Inferior parietal cortex (tissue), 1 donor: Measurements from ENCODE around the gene ZSWIM6.
A peak's percentile ranks its signal among the peaks of the same experiment; 100 is the strongest.

Experiments
- DNase-seq: peaks from one replicate; pipeline ENCODE4 v3.0.0-alpha.2; 2016; ENCODE audit errors: extremely low spot score

The ZSWIM6 gene

DNA sequence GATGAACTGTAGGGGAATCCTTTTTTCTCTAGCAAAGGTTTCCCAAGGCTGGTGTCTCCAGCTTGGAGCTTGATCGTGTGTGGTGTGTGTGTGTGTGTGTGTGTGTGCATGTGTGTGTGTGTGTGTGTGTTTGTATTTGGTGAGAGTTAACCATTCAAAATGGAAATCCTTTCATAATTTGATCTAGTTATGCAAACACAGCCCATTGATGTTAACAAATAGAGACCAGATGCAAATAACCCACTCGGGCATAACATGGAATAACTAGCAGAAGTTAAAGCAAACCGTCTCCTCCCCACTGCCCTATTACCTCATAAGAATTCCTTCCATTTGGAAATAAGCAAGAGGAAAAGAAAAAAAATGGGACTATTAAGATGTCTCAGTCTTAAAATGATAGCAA lies 24.9 kb upstream of the ZSWIM6 start:
- no peak for DNase-seq

DNA sequence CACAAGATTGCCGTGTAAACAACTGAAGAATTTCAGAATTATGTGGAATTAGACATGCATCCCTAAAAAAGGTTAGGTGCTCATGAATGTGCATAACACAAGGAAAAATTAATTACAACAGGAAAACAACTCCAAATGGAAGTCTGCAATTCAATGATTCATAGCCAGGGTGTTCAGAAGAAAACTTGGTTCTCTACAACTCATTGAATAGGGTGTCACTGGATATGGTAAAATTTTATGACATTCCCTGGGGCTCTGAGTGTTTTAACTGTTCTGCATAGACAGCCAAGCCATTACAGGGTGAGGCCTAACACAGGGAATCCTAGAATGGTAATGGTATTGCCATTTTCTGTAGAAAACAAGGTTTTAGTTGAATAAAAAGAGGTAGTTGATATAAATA lies 24.4 kb upstream of the ZSWIM6 start:
- DNase-seq, result no peak

DNA sequence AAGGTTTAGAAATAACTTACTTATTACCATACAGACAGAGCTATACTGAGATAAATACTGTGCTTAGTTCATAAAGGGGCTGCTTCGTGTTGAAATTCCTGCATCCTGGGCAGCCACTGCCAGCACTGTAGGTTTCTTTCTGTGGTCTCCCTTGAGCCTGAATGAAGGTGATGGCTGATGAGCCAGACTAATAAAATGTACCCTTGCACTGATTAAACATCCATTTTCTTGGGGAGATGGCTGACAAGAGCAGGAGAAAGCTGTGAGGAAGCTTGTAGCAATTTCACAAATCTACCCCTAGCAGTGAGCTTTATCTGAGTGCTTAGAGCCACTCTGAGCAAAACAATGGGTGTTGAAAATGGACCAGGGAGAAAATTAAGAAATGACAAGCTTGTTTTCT lies 23.3 kb upstream of the ZSWIM6 start:
- DNase-seq, result no peak

DNA sequence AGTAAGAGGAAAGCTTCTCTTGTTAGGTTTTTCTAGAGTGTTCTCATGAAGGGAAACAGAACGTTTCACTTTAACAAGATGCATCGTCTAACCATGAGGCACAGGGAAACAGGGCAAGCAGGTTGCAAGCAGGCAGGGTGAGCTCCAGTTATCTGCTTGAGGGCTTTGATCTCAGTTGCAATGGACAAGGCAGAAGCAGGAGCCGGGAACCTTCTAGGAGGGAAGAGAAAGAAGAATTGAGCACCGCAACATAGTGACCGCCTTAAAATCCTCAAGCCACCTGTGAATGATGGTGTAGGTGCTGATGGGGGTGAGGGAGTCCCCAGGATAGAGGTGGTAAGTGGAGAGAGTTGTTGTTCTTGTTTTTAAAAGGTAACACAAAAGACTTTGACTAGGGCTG lies 22.9 kb upstream of the ZSWIM6 start:
- DNase-seq, result no peak

DNA sequence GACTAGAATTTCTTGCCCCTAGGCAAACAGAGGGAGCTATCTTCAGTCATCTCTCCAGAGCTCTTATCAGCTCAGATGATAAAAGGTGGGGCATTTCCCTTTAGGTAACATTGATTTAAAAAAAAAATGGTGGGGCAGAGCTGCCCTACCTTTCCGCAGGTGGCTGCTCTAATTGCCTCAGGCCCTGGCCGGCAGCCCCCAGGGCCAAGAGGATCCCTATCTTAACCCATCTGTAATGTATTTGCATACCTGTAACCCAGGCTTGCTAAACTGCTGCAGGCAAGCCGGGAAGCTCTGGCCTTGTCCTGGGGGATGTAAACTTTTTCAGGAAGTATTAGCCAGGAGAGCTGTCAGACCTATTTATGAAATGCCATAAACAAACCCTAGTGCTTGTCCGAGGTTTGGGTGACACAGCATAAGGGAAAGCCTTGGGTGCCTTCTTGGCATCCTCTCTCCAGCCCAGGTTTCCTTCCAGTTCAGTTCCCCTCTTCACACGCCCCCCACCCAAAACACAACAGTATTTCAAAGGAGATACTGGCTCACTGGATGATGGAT lies 20.9 kb upstream of the ZSWIM6 start:
- no peak for DNase-seq

DNA sequence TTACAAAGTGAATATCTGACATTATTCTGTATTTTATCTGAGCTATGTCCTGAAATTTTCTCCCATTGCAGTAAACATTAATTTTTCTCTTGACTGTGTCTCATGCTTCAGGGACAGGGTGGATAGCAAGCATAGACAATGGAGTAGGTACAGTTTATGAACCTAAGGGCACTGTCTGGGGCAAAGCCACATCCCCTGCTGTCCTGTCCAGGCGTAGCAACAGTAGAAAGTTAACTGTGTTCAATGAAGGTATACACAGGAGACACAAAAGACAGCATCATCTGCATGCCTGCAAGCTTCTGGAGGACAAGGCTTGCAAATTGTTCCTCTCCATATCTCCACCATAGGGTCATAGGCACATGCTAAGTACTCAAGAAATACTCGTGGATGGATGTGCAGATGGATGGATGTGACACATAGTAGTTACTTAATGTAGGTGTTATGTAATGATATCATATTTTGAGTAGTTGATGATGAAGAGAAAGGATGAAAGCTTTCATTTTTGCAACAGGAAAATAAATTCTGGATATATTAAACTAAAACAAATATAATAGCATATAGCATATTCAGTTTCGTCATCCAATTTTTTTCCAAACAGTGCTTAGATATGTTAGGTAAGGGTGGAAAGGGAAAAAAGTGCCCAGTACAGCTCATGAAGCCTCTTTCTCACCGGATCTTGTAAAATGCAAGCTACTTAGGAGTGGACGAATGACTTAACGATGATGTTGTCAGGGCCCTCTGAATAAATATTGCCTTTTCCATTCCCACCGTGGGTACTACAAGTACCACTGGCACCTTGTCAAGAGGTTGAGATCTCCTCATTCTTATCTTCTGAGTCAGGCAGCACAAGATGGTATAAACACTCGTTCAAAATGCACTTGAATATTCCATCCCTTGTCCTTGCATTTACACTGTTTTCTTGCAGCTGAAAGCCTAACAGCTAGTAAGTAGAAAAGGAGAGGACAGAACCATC lies 19.9 kb upstream of the ZSWIM6 start:
- DNase-seq, result no peak

DNA sequence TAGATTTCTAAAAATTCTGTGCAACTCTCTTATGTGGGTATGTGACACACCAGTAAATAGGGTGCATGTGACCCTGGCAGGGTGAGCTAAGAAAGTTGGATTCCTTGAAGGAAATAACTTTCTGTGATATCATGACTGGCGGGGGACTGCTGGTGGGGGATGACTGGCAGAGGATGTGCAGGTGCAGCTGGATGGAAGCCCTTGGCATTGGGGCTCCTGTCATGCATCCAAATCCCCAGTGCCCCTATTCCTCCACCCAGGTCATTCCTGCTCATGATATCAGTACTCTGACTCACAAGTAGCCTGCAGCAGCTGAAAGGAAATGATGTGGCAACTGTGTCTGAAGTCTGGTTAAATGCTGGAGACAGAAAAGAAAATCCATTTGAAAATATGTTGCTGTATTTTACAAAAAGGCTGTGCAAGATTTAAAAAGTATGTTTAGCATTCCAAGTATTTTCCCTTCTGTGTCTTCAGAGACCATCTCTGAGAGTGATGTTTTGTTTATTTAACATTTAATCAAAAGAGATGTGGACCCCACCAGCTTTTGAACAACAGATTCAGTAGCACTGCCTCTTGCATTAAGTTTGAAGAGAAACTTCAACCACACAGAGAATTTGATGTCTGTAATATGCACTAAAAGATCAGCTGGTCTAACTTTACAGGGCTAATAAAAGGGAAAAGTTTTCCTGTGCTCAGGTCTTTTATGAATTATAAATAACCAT lies 17.9 kb upstream of the ZSWIM6 start:
- no peak for DNase-seq

DNA sequence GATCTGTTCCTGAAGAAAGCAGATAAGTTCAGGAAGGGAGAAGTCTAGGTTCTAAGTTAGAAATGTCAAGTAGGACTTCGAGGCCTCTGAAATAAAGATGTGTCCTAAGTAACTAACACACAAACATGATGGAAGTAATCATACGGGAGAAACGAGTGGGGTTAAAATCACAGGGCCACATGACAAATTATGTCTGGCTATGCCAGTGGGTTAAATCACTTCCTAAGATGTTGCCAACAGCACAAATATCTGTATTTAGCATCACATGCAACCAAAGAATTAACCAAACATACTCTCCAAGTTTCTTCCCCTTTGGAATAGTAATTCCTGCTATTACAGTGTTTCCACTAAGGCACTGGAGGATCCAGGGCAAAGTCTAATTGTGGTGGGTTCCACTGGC lies 13.7 kb upstream of the ZSWIM6 start:
- no peak for DNase-seq

DNA sequence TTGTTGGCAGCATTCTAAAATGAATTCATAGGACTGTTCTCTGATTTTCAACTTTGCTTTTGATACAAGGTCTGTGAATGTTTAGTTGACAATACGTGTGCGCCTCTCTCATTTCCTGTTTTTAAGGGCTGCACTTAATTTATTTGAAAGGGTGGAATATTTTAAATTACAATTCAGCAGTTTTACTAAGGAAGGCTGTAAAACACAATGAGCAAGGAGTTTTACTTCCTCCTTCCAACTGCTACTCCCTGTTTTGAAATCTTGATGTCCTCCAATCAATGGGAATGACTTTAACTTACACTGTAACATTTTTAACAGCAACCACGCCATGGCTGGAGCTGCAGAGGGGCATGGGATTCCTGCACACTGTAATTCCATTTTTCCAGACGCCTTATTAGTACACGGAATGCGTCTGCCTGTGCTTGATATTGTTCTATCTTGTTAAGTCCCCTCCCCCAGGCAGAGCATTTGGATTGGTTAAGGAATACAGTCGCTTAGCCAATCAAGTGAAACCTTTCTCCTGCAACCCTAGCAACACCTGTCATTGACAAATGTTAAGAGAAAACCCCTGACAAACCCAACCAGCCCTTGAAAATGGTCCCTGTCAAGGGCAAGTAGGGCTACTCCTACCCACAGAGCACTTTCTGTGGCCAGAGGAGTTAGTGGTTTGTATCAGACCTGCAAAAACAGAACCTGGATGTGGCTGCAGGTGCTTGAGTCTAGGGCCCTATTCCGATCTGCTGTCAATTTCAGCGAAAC lies 12.5 kb upstream of the ZSWIM6 start:
- no peak for DNase-seq

DNA sequence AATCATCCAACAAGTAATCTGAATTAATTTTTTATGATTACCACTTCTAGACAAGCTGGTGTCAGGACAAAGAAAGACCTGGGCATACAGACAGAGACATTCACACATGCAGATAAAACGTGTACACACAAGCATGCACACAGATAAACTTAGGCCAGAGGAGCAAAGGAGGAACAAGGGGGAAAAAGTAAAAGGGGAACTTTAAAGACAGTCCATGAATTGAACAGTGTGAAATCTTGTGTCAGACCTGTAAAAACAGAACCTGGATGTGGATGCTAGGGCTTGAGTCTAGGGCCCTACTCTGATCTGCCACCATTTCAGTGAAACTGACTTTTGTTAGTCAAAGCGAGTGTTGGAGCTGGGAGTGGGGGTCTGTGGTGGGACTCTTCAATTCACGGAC lies 11.2 kb upstream of the ZSWIM6 start:
- DNase-seq, result no peak

DNA sequence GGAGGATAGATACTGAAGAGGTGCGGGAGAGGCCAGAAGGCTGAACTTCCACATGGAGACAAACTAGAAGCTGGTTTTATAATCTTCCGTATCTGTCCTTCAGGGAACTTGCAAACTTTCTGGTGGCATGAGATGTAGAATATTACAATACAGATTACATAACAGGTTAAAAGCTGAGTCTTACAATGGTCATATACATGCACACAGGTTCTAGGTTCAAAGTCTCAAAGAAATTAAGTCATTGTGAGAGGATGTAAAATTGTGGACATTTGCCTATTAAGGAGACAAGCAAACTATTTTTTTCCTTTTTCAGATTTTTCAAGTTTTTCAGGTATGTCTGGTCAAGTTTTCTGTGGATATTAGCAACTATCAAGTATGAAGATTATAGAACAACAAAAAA lies 10.4 kb upstream of the ZSWIM6 start:
- no peak for DNase-seq

DNA sequence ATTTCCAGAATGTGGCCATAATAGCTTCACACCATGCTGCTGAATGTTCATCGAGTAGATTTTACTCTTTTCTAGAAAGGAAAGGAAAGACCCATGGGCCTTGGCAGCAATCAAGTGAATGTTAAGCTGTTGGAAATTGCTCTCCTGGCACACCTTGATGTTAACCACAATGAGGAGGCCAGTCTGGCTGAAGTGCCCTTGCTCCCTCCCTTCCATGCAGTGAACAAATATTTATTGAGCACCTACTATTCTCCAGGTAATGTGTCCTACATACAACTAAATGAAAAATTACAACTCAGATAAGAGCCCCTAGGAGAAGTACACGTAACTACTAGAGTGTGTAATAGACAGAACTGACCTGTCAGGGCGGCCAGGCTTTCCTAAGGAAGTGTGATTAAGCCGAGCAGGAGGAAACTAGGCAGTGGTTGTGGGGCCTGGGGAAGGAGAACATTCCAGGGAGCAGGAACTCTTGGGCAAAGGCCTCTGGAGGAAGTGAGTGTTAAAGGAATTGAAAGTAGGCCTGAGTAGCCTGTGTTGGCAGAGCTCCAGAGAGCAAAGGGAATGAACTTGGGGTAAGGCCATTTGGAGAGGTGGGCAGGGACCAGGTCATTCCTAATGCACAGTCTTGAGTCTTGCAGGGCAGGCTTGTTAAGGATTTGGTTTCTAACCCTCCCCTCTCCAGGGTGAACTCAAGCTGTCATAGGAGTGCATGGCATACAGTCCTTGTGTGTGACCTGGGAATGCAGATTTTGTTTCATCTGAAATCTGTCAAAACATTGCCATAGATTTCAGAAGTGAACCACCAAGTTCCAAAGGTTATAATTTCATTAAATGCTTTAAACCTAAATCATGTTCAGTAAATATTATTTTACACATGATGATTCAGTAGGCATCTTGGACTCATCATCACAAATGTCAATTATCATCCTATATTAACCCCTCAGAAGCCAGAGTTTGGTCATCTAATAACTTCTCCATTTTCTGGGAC lies 9.0 kb upstream of the ZSWIM6 start:
- no peak for DNase-seq

DNA sequence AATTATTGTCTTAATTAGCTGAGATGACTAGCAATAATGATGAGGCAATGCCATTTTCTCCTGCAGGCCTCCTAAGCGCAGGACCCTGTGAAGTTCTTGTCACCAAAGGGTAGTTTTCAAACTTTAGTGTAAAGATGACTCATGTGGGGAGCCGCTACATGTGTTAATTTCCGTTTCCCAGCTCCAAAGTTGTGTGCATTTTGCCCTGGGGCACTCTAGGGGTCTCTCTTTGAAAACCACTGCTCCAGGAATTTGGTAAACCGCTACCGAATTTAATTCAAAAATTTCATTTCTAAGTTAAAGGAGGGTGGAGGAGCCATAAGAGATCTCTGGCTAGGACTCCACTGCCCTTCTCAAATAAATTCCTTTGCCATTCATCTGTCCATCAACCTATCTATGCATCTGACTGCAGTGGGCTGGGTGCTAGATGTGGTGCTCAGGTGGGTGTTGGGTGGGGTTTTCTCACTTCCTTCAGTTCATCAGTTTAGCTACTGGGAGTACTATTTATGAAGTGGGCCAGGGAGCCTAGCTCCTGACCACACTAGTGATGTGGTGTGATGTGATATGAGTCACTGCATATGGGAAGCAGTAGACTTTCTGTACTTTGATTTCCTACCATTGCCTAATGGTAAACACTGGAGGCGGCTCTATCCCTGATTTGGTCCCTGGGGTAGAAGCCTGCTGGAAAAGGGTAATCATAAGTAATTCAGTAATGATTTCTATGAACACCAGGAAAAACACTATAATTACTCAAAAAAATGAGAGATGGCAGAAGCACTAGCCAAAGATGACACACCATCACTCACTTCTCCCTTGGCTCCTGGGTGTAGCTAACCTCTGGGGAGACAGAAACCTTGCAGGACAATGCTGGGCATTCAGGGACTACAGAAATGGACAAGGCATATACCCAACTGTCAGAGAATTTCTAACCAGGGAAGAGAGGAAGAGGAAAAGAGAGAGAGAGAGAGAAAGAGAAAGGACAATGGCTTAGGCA lies 4.0 kb upstream of the ZSWIM6 start:
- no peak for DNase-seq

DNA sequence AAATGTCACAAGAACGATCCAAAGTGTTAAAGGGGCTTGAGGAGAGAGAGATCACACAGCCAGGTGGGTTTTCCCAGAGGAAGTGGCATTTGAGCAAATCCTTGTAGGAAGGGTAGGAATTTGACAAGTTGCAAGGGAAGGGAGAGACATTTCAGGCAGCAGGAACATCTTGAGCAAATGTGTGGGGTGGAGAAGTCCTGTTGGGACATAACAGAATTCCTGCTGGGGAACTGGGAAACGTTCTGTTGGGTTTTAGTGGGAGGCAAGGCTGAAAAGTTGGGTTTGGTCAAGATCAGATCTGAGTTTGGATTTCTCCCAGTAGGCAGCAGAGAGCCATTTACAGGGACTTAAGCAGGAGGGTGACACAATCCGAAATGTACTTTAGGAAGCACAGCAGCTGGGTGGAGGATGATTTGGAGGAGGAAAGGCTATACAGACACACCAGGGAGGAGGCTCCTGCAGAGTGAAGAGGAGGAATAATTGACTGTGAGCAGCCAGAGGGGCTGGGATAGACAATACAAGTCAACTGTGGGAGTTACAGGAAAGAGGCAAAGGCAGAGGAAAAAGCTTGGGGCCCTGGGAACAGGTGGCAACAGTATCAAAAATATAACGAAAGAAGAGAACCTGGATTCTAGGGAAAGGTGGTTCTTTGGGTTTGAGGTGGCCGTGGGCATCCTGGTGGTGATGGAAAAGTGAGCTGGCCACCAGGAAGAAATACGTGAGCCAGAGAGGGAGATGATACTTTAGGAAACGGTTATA lies 3.1 kb upstream of the ZSWIM6 start:
- DNase-seq, result no peak

DNA sequence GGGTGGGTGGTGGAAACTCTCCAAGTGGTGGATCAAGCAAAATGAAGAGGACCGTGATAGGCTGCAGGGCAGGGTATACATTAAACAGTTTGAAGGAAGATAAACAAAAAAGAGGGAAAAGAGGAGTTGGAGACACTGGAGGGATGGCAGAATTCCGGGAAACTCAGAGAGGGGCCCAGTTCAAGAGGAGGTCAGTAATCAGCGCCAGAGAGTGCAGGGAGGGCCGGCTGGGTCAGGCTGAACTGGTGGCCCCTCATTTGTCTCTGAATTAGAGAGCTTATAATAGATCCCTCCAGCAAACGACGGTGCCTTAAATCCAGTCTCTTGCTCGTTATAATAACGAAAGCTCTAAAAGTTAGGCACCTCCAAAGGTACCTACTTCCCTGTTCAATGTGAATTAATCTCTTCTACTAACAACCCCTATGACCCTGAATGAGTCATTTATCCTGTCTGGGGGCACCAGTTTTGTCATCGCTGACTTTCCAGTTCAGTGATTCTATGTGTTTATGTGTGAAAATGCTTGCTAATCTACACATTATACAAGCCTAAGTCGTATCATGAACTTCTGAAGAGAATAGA lies 2.4 kb upstream of the ZSWIM6 start:
- no peak for DNase-seq

DNA sequence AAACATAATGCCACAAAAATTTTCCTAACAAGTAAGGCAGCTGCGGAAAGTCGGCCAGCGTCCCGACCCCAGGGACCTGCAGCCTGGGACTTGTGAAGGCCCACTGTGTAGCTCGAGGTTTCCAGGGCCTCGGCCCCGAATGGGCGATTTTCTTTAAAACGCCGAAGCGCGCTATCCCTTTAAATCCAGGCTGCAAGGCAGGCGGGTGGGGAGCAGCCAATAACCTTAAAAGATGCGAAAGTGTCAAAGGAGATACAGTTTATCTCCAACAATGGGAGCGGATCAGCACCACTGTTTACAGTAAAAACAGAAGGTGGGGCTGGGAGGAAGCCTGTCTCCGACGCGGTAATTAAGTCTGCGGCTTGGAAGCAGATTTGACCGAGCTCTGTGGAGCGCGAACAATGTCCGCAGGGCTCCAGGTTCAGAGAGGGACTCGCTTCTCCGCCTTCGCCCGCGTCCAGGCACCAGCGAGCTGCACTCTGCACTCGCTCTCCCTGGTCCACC lies 1.7 kb upstream of the ZSWIM6 start:
- DNase-seq, result peak; percentile 62

DNA sequence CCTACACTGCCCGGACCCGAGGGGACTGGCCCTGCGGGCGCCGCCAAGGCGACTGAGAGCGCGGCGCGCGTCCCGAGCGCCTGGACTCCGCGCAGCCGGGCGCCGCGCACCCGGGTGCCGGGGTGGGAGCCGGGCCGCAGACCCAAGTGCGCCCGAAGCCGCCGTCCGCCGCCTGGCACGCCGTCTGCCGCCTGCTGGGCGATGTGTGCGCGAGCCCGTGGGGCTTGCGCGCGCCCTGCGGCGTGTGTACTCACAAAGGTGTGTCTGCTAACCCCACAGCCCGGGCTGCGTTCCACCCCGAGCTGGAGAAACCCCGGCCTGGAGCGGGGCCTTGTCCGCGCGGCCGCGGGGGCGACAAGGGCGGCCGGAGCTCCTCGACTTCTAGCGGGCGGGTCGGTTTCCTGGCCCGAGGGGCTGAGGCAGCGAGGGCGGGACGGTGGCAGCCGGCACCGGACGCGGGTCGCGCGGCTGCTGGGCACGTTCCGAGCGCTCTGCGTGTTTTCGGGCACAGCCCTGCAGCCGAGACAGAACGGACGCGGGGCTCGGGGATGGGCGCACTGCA lies 1.1 kb upstream of the ZSWIM6 start:
- DNase-seq, result peak; percentile 57

DNA sequence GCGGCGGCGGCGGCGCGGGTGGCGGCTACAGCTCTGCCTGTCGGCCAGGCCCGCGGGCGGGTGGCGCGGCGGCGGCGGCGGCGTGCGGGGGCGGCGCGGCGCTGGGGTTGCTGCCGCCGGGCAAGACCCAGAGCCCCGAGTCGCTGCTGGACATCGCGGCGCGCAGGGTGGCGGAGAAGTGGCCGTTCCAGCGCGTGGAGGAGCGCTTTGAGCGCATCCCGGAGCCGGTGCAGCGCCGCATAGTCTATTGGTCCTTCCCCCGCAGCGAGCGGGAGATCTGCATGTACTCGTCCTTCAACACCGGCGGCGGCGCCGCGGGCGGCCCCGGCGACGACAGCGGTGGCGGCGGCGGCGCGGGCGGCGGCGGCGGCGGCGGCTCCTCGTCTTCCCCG lies 296 bp downstream of the ZSWIM6 start:
- DNase-seq, result peak; percentile 21
